IMR-90 (cell line): ENCODE data around the gene BMPER.

Source experiments
- CTCF ChIP-seq: conservative IDR thresholded peaks from 2 replicates; pipeline ENCODE4 v1.5.1; 2012; ENCODE audit warnings: mild to moderate bottlenecking, low read depth, low read length, improper control_type of control experiment
- MAFK ChIP-seq: IDR thresholded peaks from 2 replicates; pipeline ENCODE4 v1.6.1; 2012; ENCODE audit warnings: low read depth, low read length, improper control_type of control experiment
- POLR2A ChIP-seq: IDR thresholded peaks from 2 replicates; pipeline ENCODE4 v1.6.1; 2012; ENCODE audit warnings: mild to moderate bottlenecking, low read depth, low read length
- RCOR1 ChIP-seq: IDR thresholded peaks from 2 replicates; pipeline ENCODE4 v1.6.1; 2012; ENCODE audit warnings: mild to moderate bottlenecking, low read length, improper control_type of control experiment; ENCODE audit not compliant: insufficient replicate concordance
- RFX5 ChIP-seq: IDR thresholded peaks from 2 replicates; pipeline ENCODE4 v1.8.0; 2012; ENCODE audit warnings: low read depth, mild to moderate bottlenecking, low read length, moderate library complexity
- SMC3 ChIP-seq: fragments of 150-350 bp; IDR thresholded peaks from 2 replicates; pipeline ENCODE4 v1.6.1; 2016; ENCODE audit warnings: low read depth, mild to moderate bottlenecking, antibody characterized with exemption, low read length, moderate library complexity
- USF2 ChIP-seq: fragments of 150-350 bp; IDR thresholded peaks from 2 replicates; pipeline ENCODE4 v1.6.1; 2017; ENCODE audit warnings: mild to moderate bottlenecking, antibody characterized with exemption, low read length, low read depth

- TF ChIP-seq POLR2A: no peak
- TF ChIP-seq CTCF: no peak
- no peak for TF ChIP-seq RCOR1
- no peak for TF ChIP-seq SMC3
- no peak for TF ChIP-seq MAFK
- TF ChIP-seq USF2: no peak
- TF ChIP-seq RFX5: no peak
Measured at GRCh38 chr7:34038816-34039470, 133.6 kb downstream of the BMPER start.
